Loucy (cell line): ENCODE measurements around the gene CRX.
"Not testable (repeated sequence)": the region's sequence is repeated elsewhere in the genome, so short reads cannot be mapped to it uniquely, and the experiment has no call there.

Experiments used
- H2AFZ ChIP-seq: fragments of 200-600 bp; sonication (generic); 2 replicates; pipeline ENCODE4 v1.6.0; 2016; ENCODE audit warnings: antibody characterized with exemption, mild to moderate bottlenecking, low read length, moderate library complexity
- H3F3A ChIP-seq: fragments of 200-600 bp; 2 replicates; pipeline ENCODE4 v1.6.0; 2016; ENCODE audit warnings: antibody characterized with exemption, low read depth, mild to moderate bottlenecking
- H3K27me3 ChIP-seq: fragments of 200-600 bp; sonication (generic); 2 replicates; pipeline ENCODE4 v1.6.1; 2014; ENCODE audit warnings: low read length, mild to moderate bottlenecking; ENCODE audit not compliant: insufficient read depth, poor library complexity, severe bottlenecking
- H3K36me3 ChIP-seq: fragments of 200-600 bp; sonication (generic); 2 replicates; pipeline ENCODE4 v1.6.1; 2016; ENCODE audit warnings: low read length; ENCODE audit not compliant: insufficient read depth
- H3K4me1 ChIP-seq: fragments of 200-600 bp; sonication (generic); 2 replicates; pipeline ENCODE4 v1.5.1; 2014; ENCODE audit warnings: low read length, mild to moderate bottlenecking; ENCODE audit not compliant: insufficient read depth, poor library complexity, severe bottlenecking
- H3K4me2 ChIP-seq: fragments of 200-600 bp; sonication (generic); 2 replicates; pipeline ENCODE4 v1.6.0; 2014; ENCODE audit warnings: antibody characterized with exemption, low read length, low read depth, mild to moderate bottlenecking; ENCODE audit not compliant: poor library complexity, severe bottlenecking
- H3K4me3 ChIP-seq: fragments of 200-600 bp; sonication (generic); 2 replicates; pipeline ENCODE4 v1.5.1; 2014; ENCODE audit warnings: low read length, mild to moderate bottlenecking, mixed read lengths; ENCODE audit not compliant: poor library complexity, severe bottlenecking
- H3K79me2 ChIP-seq: fragments of 200-600 bp; sonication (generic); 2 replicates; pipeline ENCODE4 v1.6.1; 2014; ENCODE audit warnings: low read length; ENCODE audit not compliant: insufficient read depth
- H3K9ac ChIP-seq: fragments of 200-600 bp; sonication (generic); 2 replicates; pipeline ENCODE4 v1.6.0; 2014; ENCODE audit warnings: mild to moderate bottlenecking, low read depth, low read length, moderate library complexity; ENCODE audit not compliant: poor library complexity, severe bottlenecking
- H3K9me2 ChIP-seq: fragments of 200-600 bp; sonication (generic); replicated peaks from 2 replicates; pipeline ENCODE4 v1.6.1; 2016; ENCODE audit warnings: low read depth, low read length, mixed read lengths
- H3K9me3 ChIP-seq: fragments of 200-600 bp; sonication (generic); 2 replicates; pipeline ENCODE4 v1.6.1; 2014; ENCODE audit warnings: mild to moderate bottlenecking, antibody characterized with exemption, low read length, low read depth; ENCODE audit not compliant: insufficient read depth
- H4K20me1 ChIP-seq: fragments of 200-600 bp; sonication (generic); 2 replicates; pipeline ENCODE4 v1.6.0; 2014; ENCODE audit warnings: antibody characterized with exemption, low read length, mild to moderate bottlenecking; ENCODE audit not compliant: insufficient read depth, poor library complexity, severe bottlenecking
- CTCF ChIP-seq: fragments of 200-600 bp; sonication (generic); conservative IDR thresholded peaks from 2 replicates; pipeline ENCODE4 v1.5.1; 2014; ENCODE audit warnings: mild to moderate bottlenecking, antibody characterized with exemption, low read length
- EZH2phosphoT487 ChIP-seq: fragments of 200-600 bp; IDR thresholded peaks from 2 replicates; pipeline ENCODE4 v1.6.1; 2018; ENCODE audit warnings: antibody characterized with exemption, mild to moderate bottlenecking, moderate library complexity, borderline replicate concordance

CRX gene

DNA sequence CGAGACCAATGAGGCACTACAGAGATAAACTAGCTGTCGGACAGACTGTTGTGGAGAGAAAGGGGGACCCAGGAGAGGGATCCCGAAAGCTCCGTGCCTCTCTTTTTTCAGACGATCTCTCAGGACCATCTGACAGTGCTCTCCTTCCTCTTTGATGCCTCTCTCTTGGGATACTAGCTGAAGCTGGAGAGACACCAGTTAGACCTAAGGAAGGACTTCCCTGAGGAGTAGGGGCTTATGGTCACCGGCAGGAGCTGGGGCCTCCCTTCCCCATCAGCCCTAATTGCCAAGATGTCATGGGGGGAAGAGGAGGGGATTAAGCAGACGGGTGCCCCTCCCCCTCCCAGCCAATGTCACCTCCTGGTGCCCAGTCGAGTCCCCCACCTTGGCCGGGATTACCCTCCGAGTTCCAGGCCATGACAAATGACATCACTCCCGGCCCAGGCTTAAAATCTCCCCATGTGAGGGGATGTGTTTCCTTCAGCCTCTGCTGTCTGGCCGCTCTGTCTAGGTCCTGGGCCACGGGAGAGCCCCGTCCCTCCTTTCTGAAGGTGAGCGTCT is at the start of gene CRX:
TSS of gene CRX (plus strand) at position 478 of the 561 bp plus-strand sequence. CDS start 12,507 bp downstream, outside the sequence.
- Histone ChIP-seq H3K4me2 (no peak within 1 kb of the TSS), H3K36me3 (no peaks in the 10 kb centered on the region), H4K20me1 (no peaks in the 10 kb centered on the region), H3K27me3 (no peaks in the 10 kb centered on the region), H3K4me3 (no peak within 1 kb of the TSS), H3K9ac (no peak within 1 kb of the TSS), H3K9me2 (no peaks in the 10 kb centered on the region), H3F3A (no peaks in the 10 kb centered on the region), H3K4me1 (no peaks in the 10 kb centered on the region), H3K9me3 (no peaks in the 10 kb centered on the region), H3K79me2 (no peaks in the 10 kb centered on the region), H2AFZ (no peak within 1 kb of the TSS)
- TF ChIP-seq EZH2phosphoT487 (no peak), CTCF (no peak)

DNA sequence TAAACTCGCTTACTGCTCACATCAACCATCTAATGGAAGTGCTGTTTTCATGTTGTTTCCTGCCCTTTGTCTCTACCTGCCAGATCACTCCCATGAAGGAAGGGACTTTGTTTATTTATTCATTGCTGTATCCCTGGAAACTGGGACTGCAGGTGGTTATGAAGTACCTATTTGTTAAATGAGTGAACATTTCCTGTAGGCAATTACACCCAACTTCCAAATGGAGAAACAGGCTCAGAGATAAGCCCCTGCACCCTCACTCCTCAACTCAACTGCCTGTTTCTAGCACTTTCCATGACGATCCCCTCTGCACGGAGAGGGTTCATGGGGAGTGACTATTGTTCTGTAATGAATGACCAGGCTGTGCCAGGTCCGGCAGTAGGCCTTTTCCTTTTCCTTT is 45.2 kb upstream of the CRX start:
- Histone ChIP-seq H3K9ac (no peak overlapping the region), H2AFZ (no peak overlapping the region), H3F3A (no peaks in the 10 kb centered on the region), H4K20me1 (peaks cover 20% of the 10 kb centered on the region), H3K9me3 (no peaks in the 10 kb centered on the region), H3K4me2 (no peak overlapping the region), H3K4me1 (peaks cover 18% of the 10 kb centered on the region), H3K9me2 (no peaks in the 10 kb centered on the region), H3K27me3 (no peaks in the 10 kb centered on the region), H3K36me3 (no peaks in the 10 kb centered on the region; the same call in 1 of the 2 replicates), H3K4me3 (no peak overlapping the region), H3K79me2 (peaks cover 39% of the 10 kb centered on the region)
- TF ChIP-seq CTCF = no peak
- no peak for TF ChIP-seq EZH2phosphoT487

DNA sequence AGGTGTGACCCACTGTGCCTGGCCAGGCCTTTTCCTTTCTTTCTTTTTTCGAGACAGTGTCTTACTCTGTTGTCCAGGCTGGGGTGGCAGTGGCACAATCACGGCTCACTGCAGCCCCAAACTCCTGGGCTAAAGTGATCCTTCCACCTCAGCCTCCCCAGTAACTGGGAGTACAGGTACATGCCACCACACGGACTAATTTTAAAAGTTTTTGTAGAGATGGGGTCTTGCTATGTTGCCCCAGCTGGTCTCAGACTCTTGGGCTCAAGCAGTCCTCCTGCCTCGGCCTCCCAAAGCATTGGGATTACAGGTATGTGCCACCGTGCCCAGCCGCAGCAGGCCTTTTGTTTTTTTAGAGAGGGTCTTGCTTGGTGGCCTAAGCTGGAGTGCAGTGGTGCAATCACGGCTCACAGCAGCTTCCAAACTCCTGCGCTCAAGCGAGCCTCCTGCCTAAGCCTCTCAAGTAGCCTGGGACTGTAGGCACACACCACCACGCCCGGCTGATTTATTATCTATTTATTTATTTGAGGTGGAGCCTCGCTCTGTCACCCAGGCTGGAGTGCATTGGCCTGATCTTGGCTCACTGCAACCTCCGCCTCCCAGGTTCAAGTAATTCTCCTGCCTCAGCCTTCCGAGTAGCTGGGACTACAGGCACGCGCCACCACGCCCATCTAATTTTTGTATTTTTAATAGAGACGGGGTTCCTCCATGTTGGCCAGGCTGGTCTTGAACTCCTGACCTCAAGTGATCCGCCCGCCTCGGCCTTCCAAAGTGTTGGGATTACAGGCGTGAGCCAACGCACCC is 44.3 kb upstream of the CRX start:
- peaks cover 20% of the 10 kb centered on the region for H4K20me1 ChIP-seq
- not testable (repeated sequence) for H3K9me2 ChIP-seq, H3K9me3 ChIP-seq, H3F3A ChIP-seq, H3K27me3 ChIP-seq, H3K36me3 ChIP-seq
- peak overlapping the region; percentile 82; the same call in 1 of the 2 replicates for H2AFZ ChIP-seq
- H3K79me2 ChIP-seq = peaks cover 39% of the 10 kb centered on the region
- H3K4me1 ChIP-seq = peaks cover 18% of the 10 kb centered on the region
- peak overlapping the region; percentile 97 for H3K9ac ChIP-seq
- peak overlapping the region; percentile 95 for H3K4me2 ChIP-seq
- peak overlapping the region; percentile 82 for H3K4me3 ChIP-seq
